GM12878 (cell line): ENCODE data around the gene ADAMTS17.

Source experiments
- PAX5 ChIP-seq: IDR thresholded peaks from 2 replicates; pipeline ENCODE4 v1.6.1; 2011; ENCODE audit warnings: low read depth, low read length, borderline replicate concordance
- POLR2A ChIP-seq: IDR thresholded peaks from 2 replicates; pipeline ENCODE4 v1.6.1; 2011; ENCODE audit warnings: low read depth, mild to moderate bottlenecking, low read length
- RELA ChIP-seq: fragments of 450-650 bp; IDR thresholded peaks from 2 replicates; pipeline ENCODE4 v1.8.0; 2014; ENCODE audit warnings: borderline replicate concordance; ENCODE audit not compliant: partially characterized antibody
- SIN3A ChIP-seq: IDR thresholded peaks from 2 replicates; pipeline ENCODE4 v1.6.1; 2012; ENCODE audit warnings: low read depth, low read length, improper control_type of control experiment
- SREBF2 ChIP-seq: IDR thresholded peaks from 2 replicates; pipeline ENCODE4 v1.6.1; 2012; ENCODE audit warnings: mild to moderate bottlenecking, low read length
- SUZ12 ChIP-seq: fragments of 200-600 bp; sonication (generic); IDR thresholded peaks from one replicate; pipeline ENCODE4 v1.6.1; 2018; ENCODE audit warnings: antibody characterized with exemption, mild to moderate bottlenecking; ENCODE audit not compliant: unreplicated experiment
- ZNF24 ChIP-seq: fragments of 450-650 bp; IDR thresholded peaks from 2 replicates; pipeline ENCODE4 v1.6.1; 2017; ENCODE audit warnings: antibody characterized with exemption, mild to moderate bottlenecking
- TF ChIP-seq, protein P1 (sequence below), 3 experiments: IDR thresholded peaks in 2 of 3; conservative IDR thresholded peaks in 1 of 3; 2 replicates each; pipeline ENCODE4 v1.5.1; 2011; ENCODE audit warnings: low read depth in 3 of 3, low read length in 3 of 3, mild to moderate bottlenecking in 3 of 3, control low read depth in 2 of 3, moderate library complexity in 2 of 3, inconsistent platforms in 1 of 3, mixed read lengths in 1 of 3; ENCODE audit not compliant: control insufficient read depth in 2 of 3, insufficient read depth in 1 of 3; ENCODE audit errors: extremely low read depth in 1 of 3
- TF ChIP-seq, protein P2 (sequence below): IDR thresholded peaks from 2 replicates; pipeline ENCODE4 v1.6.1; 2012; ENCODE audit warnings: mild to moderate bottlenecking, low read depth, low read length

DNA sequence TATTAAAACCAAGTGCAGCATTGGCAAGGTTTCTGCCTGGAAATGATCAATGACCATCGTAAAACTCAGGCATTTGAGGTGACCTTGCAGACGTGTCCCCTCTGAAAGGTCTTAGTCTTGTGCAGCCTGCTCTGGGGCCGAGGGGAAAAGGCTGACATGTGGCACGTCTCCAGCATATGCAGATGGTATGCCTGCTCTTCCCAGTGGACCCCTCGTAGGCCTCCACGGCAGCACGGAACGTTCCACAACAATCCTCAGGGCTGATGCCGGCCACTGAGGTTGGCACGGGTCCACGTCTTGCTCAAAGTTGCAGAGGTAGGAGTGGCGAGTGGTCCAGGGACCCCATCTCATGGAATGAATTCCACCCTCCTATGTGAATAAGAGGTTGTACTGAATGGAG is 361.0 kb downstream of the ADAMTS17 start:
- TF ChIP-seq SUZ12, result no peak
- TF ChIP-seq, protein P1, sequence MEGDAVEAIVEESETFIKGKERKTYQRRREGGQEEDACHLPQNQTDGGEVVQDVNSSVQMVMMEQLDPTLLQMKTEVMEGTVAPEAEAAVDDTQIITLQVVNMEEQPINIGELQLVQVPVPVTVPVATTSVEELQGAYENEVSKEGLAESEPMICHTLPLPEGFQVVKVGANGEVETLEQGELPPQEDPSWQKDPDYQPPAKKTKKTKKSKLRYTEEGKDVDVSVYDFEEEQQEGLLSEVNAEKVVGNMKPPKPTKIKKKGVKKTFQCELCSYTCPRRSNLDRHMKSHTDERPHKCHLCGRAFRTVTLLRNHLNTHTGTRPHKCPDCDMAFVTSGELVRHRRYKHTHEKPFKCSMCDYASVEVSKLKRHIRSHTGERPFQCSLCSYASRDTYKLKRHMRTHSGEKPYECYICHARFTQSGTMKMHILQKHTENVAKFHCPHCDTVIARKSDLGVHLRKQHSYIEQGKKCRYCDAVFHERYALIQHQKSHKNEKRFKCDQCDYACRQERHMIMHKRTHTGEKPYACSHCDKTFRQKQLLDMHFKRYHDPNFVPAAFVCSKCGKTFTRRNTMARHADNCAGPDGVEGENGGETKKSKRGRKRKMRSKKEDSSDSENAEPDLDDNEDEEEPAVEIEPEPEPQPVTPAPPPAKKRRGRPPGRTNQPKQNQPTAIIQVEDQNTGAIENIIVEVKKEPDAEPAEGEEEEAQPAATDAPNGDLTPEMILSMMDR (IDR thresholded peaks at IDR 0.05 in 2 of 3, conservative IDR thresholded peaks at IDR 0.05 in 1 of 3; ENCODE audit: control insufficient read depth in 2 of 3, extremely low read depth in 1 of 3, insufficient read depth in 1 of 3, low read depth in 3 of 3, low read length in 3 of 3), result no peak
- TF ChIP-seq RELA, result no peak
- no peak for TF ChIP-seq PAX5
- TF ChIP-seq SIN3A, result no peak
- no peak for TF ChIP-seq ZNF24
- TF ChIP-seq SREBF2, result no peak
- TF ChIP-seq, protein P2, sequence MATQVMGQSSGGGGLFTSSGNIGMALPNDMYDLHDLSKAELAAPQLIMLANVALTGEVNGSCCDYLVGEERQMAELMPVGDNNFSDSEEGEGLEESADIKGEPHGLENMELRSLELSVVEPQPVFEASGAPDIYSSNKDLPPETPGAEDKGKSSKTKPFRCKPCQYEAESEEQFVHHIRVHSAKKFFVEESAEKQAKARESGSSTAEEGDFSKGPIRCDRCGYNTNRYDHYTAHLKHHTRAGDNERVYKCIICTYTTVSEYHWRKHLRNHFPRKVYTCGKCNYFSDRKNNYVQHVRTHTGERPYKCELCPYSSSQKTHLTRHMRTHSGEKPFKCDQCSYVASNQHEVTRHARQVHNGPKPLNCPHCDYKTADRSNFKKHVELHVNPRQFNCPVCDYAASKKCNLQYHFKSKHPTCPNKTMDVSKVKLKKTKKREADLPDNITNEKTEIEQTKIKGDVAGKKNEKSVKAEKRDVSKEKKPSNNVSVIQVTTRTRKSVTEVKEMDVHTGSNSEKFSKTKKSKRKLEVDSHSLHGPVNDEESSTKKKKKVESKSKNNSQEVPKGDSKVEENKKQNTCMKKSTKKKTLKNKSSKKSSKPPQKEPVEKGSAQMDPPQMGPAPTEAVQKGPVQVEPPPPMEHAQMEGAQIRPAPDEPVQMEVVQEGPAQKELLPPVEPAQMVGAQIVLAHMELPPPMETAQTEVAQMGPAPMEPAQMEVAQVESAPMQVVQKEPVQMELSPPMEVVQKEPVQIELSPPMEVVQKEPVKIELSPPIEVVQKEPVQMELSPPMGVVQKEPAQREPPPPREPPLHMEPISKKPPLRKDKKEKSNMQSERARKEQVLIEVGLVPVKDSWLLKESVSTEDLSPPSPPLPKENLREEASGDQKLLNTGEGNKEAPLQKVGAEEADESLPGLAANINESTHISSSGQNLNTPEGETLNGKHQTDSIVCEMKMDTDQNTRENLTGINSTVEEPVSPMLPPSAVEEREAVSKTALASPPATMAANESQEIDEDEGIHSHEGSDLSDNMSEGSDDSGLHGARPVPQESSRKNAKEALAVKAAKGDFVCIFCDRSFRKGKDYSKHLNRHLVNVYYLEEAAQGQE, result no peak
- TF ChIP-seq POLR2A, result no peak
